Fibroblast of skin of scalp (primary cell): ENCODE data around the gene BANF2.

Experiments used
- DNase-seq: peaks from one replicate; pipeline ENCODE4 v3.0.0-alpha.2; 2013

Gene BANF2

DNA sequence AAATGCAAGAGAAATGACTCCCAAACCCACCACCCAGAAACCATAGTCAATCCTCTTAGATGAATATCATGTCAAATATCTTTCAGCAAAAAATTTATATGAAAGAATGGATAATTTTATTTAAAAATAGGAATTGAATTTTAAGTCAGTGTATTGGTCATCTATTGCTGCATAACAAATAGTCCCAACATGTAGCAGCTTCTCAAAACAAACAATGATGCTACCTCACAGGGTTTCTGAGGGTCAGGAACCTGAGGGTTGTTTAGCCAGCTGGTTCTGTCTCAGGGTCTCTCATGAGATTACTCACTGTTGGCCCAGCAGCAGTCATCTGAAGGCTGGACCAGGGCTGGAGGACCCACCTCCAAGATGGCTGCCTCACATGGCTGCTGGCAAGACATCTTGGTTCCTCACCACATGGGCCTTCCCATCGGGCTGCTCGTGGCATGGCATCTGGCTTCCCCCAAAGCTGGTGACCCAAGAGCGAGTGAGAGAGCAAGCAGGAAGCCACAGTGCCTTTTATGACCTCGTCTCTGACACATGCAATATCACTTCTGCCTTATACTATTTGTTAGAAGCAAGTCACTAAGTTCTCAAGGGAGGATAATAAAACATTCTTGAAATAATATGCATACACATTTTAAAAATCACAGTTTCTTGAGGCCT is 36.3 kb downstream of the BANF2 start:
- DNase-seq = peak; percentile 42

DNA sequence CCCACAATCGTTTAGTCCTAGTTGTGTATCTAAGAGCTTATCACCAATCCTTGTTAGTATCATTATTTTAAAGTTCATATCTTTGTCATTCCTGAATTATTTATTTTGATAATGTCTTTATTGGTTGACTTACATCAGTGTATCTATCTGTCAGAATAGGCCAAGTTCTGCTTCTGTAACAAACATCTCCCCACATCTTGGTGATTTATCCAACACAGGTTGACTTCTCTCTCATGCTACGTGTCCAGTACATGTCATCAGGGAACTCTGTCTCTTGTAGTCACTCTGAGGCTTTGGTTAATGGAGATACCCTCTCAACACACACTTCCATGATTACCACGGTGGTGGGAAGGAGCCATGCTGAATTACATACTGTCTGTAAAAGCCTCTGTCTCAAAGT is 38.4 kb downstream of the BANF2 start:
- DNase-seq = no peak

- DNase-seq = no peak
These were observed 41.5 kb downstream of the BANF2 start for GRCh38 chr20:17741220-17741619.

DNA sequence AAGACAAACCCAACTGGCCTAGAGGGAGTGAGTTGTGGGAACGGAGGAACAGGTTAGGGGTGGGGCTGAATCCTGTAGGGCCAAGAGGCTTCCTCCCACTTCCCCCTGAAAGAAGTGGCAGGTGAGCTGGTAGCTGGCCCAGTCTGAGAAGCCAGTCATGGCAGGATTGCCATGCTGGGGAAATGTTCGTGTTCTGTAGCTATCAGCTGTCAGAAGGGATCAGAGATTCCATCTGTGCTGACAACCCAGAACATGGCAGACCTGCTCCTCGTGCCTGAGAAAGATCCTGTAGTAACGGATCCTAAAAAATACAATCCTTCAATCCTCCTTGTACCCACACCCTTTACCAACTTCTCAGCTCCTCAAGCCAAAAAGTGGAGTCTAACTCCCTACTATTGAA is 43.0 kb downstream of the BANF2 start:
- DNase-seq = no peak

DNA sequence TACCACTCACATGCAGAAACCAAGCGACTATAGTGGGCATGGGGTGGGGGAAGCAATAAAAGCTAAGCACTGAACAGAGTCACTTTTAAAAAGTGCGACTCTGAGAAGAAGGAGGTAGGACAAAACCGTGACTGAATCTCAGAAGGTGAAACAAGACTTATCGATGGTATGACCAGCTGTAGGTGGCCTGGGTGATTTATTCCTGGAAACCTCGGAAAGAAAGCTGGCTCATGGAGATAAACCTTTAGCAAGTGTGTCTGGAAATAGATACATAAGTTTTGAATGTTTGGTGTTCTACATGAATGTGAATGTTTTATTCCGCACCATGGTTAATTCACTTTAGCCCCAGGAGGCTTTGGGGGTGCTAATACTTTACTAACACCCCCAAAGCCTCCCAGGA is 43.9 kb downstream of the BANF2 start:
- DNase-seq = no peak

DNA sequence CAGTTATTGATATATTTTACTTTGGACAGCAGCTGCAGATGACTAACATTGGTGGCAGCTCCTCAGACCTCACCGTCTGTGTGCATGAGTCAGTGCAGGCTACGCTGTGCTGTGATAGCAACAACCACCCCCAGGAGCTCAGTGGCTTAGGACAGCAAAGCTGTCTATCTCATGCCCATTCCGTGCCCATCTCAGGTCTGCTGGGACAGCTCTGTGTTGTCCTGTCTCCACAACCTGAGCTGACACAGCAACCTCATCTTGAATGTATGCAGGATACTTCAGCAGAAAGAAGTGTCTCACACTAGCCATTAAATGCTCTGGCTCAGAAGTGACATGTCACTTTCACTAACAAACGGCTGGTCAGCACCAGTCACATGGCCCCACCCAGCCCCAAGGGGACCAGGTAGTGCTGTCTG is 47.7 kb downstream of the BANF2 start:
- DNase-seq = peak; percentile 81

GRCh38 chr20:17748279-17748678 is 48.5 kb downstream of the BANF2 start:
- no peak for DNase-seq

DNA sequence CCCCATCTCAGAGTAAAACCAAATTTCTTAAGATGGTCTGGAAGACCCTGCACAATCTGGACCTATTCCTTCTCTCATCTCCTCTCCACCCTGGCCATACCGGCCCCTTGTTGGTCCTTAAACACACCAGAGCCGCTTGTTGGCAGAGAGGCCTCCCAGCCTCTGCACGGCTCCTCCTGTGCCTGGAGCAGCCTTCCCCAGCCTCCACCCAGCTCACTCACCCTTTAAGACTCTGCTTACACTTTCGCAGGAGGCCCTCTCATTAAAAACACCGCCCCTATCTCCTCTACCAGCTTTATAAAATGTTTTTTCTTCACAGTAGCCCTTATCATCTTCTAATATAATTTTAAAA is 49.8 kb downstream of the BANF2 start:
- no peak for DNase-seq

GRCh38 chr20:17749978-17750721 is 50.4 kb downstream of the BANF2 start:
- DNase-seq = peak; percentile 16

DNA sequence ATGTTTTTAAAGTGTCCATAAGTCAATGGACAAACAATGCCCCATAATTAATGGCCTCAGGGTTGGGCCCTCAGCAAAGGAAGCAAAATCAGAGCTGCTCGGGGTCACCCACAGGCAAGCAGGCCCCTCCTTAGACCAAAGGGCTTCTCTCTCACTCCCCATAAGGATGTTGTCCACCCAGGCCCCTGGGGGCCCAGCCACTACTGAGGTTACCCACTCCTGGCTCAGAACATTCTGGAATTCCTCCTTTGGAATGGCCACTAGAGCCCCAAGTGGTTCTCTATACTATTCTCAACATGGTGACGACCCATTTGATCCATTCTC is 50.9 kb downstream of the BANF2 start:
- no peak for DNase-seq

GRCh38 chr20:17751640-17752039 is 51.9 kb downstream of the BANF2 start:
- DNase-seq = no peak

DNA sequence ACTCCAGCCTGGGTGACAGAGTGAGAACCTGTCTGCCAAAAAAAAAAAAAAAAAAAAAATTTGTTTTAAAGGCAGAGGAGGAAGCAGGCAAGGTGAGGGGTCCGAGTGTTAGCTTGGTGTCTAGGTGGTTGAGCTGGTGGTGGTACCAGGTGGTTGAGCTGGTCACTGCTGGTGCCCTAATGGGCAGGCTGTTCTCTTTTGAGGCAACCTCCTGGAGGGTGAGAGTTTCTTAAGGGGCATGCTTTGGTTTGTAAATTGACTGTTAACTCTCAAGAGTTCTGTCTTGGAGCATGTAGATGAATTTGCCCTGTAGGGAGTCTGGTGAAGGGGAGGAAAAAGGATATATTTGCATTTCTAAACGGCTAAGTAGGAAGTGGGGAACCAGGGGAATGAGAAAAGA is 52.7 kb downstream of the BANF2 start:
- DNase-seq = no peak

DNA sequence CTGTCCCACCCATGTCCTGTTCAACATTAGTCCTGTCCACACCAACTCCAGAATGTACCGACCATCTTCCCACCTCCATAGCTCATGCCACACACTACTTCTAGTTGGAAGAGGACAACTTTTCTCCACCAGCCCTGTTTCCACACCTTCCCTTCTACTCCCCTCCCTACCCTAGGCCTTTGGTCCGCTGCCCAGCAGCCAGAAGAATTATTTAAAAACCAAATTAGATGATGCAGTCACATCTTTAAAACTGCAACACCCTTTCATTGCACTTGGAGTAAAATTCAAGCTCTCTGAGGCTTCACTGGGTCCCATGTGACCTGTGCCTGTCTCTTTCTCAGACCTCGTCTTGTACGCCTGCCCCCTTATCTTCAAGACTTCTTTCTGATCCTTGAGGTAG is 53.8 kb downstream of the BANF2 start:
- no peak for DNase-seq

DNA sequence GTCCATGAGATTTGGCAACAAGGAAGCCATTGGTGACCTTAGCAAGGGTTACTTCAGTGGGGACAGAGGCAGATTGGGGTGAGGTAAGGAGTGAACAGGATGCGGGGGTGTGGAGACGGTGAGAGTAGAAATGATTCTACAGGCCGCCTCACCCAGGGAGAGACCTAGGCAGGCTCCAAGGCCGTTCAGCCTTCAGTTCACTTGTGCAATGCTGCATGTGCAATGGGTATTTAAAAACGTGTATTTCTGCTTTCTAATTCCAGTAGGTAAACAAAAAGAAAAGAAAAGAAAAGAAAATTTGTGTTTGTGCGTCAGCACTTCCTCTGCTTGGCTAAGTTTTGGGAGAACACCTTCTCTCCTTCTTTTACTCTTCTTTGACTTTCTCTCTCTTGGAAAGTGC is 56.8 kb downstream of the BANF2 start:
- no peak for DNase-seq

GRCh38 chr20:17757496-17757895 is 57.7 kb downstream of the BANF2 start:
- no peak for DNase-seq

DNA sequence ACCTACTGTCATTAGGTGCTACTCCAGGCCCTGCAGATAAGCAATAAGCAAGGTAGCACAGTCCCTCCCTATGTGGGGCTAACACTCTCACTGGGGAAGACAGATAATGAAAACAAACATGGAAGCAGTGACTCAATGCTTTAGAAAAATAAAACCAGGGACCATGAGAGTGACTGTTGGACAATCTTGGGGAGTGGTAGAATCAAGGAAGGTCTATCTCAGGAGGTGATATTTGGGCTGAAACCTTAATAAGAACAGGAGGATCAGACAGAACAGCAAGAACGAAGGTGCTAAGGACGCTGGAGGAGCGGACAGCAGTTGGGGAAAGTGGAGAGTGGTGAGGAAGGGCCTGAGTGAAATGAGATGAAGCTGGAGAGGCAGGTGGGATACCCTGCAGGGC is 58.2 kb downstream of the BANF2 start:
- no peak for DNase-seq

DNA sequence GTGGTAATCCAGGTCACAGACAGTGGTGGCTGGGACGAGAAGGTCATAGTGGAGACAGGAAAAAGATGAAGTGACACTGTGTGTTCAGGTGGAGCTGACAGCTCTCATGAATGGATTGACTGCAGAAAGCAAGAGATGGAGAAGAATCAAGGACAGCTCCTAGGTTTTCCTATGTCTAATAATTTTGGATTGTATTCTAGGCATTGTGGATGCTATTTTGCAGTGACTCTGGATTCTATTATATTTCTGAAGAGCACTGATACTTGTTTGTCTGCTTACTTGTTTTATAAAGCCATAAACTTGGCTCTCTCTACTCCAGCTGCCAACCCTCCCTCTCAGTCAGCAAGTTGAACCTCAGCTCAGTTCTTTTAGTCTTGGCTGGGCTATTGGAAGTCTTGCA is 58.7 kb downstream of the BANF2 start:
- DNase-seq = no peak

DNA sequence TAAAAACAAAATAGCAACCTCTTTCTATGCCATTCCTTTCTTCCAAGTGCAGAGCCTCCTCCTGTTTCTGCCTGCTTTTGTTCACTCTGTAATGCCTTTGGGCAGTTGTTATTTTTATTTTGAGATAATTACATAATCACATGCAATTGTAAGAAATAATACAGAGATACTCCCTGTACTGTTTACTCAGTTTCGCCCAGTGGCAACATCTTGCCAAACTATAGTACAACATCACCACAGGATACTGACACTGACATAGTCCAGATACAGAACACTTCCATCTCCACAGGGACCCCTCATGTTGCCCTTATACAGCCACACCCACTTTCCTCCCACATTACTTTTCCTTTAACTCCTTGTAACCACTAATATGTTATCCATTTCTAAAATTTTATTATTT is 59.7 kb downstream of the BANF2 start:
- DNase-seq = no peak

GRCh38 chr20:17761604-17762003 is 61.8 kb downstream of the BANF2 start:
- DNase-seq = no peak

DNA sequence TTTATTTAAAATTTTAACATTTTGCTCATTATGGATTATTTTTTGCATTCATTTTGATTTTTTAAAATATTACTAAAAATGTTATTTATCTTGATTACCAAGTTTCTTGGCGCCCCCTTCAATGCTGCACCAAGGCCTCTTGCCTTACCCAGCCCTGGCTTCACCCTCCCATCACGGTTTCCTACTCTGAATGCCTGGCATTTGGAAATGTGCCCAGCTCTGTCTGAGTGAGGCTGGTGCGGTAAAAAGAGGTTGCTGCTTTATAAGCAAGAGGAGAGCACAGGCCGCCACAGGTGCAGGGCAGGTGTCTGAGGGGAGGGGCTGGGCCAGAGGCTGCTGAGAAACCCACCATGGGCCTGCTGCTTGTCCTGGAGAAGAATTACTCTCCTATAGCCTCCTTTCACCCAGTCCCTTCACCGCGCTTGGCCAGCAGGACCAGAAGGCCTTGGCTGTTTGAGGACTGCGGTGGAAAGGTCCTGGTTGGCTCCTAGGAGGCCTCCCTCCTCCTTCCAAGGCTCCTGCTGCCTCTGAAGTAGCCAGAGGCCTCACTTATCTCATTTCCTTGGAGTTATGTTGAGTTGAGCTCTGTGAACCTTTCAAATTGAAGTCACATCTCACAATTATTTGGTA is 62.6 kb downstream of the BANF2 start:
- DNase-seq = no peak

DNA sequence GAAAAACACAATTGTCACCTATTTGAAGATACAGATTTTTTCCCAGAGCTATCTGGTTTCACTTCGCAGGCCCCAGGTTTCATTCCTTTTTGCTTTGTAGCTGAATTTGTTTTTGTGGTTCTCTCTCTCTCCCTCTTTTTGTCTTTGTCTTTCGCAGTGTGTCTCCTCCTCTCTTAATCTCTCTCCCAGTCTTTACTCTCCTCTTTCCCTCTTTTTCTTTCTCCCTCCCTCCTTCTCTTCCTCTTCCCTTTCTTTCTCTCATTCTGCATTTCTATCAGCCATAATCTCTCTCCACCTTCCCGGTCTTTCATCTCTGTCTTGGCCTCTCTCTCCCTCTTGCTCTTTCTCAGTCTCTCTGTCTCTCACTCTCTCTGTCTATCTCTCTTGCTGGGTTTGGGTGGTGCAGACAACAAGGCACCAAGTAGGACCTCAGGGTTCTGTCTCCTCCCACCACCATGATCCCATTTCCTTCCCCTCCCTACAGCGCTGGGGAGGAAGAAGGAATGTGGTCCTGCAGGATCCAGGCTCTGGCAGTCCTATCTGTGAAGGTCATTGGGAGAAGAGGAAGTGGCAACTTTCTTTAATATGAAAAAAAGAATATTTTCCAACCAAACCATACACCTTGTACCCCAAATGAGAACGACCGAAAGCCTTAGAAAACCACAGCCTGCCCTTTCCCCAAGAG is 63.2 kb downstream of the BANF2 start:
- no peak for DNase-seq

GRCh38 chr20:17765017-17765416 is 65.3 kb downstream of the BANF2 start:
- no peak for DNase-seq

GRCh38 chr20:17765584-17765983 is 65.8 kb downstream of the BANF2 start:
- DNase-seq = no peak

- no peak for DNase-seq
These were observed 66.5 kb downstream of the BANF2 start for GRCh38 chr20:17766226-17766625.
